Activated naive CD4-positive, alpha-beta T cell (primary cell): ENCODE measurements around the gene CANT1.

ENCODE experiments used
- DNase-seq, 4 experiments: peaks; one replicate each; lab custom pipeline; 2025; lab: John Stamatoyannopoulos, UW

Gene CANT1

DNA sequence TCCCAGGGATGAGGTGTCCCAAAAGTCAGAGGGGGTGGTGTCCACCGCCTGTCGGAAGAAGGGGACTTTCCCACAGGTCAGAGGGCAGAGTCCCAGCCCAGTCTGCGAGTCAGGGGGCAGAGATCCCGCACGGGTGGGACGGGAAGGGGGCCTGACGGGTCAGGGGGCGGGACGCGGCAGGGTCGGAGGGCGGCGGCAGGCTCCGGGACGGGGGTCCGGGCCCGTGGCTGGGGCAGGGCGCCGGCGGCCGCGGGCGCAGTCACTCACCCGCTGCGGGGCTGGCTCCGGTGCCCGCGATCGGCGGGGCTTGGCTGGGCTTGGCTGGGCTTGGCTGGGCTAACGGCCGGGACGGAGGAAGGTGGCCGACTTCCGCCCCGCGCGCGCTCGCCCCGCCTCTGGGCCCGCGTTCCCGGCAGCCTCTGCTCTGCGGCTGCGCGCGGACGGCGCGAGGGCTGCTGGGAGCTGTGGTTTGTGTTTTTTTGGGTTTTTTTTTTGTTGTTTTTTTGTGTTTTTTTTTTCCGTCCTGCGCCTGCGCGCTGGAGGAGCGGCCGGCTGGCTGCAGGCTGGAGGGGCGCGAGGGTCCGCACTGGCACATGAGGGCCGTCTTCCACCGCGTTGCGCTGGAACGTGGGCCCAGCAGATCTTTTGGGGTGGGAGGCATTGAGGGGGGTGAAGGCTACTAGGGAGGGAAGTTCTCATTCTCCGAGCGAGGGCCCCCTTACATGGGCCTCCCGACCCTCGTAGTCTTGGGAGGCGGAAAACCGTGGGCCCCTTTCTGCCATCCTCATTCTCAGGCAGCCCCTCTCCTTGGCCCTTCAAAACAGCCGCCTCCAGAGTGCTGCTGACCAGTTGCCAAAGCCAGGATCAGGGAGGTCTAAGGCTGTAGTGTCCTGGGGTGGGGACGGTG, at the start of gene CANT1:
Gene CANT1 (minus strand): TSS at position 368 of the 907 bp plus-strand sequence. CDS start 12,142 bp downstream, outside the sequence.
- DNase-seq: peak; percentile 48 to 83 (median 68)

- DNase-seq: no peak
These were observed 48.3 kb upstream of the CANT1 start for GRCh38 chr17:79057737-79058385.

DNA sequence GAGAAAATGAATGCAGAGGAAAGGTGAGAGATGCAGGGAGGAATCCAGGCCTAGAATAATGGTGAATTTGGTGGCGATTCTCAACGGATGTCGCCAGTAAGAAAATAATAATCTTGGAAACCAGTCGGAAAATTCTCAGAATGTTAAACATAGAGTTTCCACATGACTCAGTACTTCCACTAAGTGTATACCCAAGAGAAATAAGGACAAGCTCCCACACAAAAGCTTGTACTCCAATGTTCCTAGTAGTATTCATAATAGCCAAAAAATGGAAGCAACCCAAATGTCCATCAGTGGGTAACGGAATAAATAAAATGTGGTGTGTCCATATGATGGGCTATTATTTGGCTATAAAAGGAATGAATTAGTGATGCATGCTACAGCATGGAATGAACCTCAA, 45.6 kb upstream of the CANT1 start:
- no peak for DNase-seq

- DNase-seq: no peak
These were observed 44.8 kb upstream of the CANT1 start for GRCh38 chr17:79054200-79054960.

DNA sequence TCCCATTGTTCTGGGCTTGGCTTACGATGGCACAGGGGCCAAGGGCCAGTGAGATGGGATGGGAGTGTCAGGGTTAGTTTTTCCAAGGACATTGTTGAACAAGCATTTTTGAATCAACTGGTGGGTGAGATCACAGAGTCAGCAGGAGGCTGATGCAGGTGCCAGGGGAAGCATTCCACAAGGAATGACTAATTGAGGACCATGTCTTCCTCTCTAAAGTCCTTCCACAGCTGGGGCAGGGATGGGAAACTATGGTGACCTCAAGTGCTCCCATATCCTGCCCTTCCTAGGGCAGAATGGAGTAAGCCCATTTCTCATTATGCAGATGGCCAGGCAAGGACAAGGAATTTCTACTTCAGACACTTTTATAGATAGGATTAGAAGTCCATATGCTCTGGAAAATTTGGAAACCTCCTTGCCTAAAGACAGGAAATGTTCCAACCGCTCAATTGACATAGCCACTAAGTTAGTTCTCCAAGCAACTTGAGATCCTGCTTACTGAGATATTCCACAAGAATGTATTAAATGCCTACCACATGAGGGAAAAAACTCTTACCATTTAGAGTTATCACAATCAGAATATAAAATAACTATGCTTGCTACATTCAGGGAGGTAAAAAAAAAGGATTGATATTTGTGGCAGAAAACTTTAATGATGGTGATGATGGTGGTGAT, 43.8 kb upstream of the CANT1 start:
- DNase-seq: no peak

- DNase-seq: no peak
These were observed 42.6 kb upstream of the CANT1 start for GRCh38 chr17:79052131-79052530.

- no peak for DNase-seq
These were observed 41.7 kb upstream of the CANT1 start for GRCh38 chr17:79051306-79051705.

DNA sequence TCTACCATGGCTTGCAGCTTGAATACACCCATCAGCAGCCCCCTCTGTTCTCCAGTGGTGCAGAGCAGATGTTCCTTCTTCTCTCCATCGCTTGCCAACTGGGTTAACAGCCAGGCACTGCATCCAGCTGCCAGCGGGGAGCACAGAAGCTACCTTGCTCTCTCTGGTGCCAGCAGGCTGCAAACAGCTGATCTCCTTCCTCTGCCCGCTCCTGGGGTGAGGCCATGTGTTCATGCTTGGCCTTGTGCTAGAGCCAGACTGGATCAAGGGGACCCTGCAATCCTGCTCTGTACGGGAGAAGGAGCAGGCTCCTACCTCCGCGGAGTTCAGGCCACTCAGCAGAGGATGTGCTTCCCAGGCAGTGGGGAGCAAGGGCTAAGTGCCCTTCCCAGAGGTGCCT, 41.0 kb upstream of the CANT1 start:
- DNase-seq: no peak

DNA sequence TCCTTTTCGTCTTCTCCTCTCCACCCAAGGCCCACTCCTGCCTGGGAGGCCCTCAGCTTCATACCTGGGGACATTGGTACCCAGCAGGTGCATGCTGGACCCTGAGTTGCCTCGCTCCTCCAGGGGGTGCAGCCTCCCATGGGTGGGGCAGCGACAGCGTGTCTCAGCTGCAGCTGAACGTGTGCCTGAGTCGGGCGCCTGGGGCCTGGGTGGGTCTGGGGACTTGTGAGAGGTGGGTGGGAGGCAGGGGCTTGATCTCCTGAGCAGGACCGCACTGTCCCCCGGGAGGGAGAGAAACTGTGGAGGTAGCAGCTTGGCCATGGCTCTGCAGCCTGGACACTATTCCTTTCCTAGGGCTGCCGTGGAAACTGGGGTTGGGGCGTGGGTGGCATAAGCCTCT, 40.3 kb upstream of the CANT1 start:
- no peak for DNase-seq

DNA sequence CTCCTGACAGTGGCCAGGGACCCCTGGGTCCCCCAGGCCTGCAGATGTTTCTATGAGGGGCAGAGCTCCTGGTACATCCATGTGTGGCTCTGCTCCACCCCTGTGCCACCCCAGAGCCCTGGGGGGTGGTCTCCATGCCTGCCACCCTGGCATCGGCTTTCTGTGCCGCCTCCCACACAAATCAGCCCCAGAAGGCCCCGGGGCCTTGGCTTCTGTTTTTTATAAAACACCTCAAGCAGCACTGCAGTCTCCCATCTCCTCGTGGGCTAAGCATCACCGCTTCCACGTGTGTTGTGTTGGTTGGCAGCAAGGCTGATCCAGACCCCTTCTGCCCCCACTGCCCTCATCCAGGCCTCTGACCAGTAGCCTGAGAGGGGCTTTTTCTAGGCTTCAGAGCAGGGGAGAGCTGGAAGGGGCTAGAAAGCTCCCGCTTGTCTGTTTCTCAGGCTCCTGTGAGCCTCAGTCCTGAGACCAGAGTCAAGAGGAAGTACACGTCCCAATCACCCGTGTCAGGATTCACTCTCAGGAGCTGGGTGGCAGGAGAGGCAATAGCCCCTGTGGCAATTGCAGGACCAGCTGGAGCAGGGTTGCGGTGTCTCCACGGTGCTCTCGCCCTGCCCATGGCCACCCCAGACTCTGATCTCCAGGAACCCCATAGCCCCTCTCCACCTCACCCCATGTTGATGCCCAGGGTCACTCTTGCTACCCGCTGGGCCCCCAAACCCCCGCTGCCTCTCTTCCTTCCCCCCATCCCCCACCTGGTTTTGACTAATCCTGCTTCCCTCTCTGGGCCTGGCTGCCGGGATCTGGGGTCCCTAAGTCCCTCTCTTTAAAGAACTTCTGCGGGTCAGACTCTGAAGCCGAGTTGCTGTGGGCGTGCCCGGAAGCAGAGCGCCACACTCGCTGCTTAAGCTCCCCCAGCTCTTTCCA, 39.5 kb upstream of the CANT1 start:
- no peak for DNase-seq

DNA sequence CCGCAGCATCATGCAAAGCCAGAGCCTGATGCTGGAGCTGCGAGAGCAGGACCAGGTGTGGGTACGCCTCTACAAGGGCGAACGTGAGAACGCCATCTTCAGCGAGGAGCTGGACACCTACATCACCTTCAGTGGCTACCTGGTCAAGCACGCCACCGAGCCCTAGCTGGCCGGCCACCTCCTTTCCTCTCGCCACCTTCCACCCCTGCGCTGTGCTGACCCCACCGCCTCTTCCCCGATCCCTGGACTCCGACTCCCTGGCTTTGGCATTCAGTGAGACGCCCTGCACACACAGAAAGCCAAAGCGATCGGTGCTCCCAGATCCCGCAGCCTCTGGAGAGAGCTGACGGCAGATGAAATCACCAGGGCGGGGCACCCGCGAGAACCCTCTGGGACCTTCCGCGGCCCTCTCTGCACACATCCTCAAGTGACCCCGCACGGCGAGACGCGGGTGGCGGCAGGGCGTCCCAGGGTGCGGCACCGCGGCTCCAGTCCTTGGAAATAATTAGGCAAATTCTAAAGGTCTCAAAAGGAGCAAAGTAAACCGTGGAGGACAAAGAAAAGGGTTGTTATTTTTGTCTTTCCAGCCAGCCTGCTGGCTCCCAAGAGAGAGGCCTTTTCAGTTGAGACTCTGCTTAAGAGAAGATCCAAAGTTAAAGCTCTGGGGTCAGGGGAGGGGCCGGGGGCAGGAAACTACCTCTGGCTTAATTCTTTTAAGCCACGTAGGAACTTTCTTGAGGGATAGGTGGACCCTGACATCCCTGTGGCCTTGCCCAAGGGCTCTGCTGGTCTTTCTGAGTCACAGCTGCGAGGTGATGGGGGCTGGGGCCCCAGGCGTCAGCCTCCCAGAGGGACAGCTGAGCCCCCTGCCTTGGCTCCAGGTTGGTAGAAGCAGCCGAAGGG, 38.6 kb upstream of the CANT1 start:
- no peak for DNase-seq

- no peak for DNase-seq
These were observed 37.8 kb upstream of the CANT1 start for GRCh38 chr17:79047291-79047920.

GRCh38 chr17:79046916-79047280, 37.3 kb upstream of the CANT1 start:
- no peak for DNase-seq

DNA sequence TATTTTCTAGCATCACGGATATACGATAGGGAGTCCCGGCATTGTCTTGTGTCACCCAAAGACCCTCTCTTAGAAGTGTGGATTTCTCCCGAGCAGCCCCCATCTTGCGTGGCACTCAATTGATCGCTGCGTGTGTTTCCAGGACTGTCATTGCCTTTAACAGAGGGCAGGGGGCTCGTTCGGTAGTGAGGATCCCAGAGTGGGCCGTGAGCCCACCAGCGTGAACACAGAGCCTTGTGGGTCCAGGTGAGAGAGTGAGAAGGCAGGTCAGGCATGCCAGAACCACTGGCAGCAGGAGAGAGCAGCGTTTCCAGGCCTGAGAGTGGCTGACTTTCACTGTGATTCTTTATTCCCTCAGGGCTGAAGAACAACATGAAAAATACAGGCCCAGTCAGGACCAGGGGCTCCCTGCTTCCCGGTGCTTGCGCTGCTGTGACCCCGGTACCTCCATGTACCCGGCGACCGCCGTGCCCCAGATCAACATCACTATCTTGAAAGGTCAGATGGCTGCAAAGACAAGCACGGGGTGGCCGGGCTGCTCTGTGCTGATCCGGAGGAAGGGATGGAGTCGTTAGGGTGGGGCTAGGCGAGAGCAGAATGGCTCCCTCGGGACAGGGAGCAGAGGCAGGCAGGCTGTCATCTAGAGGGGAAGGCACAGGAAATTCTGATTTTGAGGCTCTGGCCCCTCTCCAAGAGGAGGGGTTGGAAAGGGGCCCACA, 36.8 kb upstream of the CANT1 start:
- no peak for DNase-seq

DNA sequence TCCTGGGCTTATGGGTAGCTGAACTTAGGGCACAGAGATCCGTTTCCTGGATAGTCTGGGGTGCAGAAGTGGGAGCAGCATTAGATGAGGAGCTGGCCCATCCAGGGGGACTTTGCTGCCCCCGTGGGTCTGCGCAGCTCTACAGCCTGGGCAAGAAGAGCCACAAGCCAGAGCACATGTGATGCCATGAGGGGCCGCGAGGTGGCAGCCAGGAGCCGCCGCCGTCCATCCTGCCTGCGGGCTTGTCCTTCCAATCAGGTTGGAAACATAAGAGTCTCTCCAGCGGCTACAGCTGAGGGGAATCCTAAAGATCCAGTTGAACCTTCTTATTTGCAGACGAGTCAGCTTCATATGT, 36.3 kb upstream of the CANT1 start:
- peak; percentile 6 to 60 (median 38) for DNase-seq

GRCh38 chr17:79045001-79045729, 35.6 kb upstream of the CANT1 start:
- no peak for DNase-seq

- DNase-seq: no peak
These were observed 34.9 kb upstream of the CANT1 start for GRCh38 chr17:79044462-79044861.

GRCh38 chr17:79043931-79044320, 34.4 kb upstream of the CANT1 start:
- DNase-seq: no peak
